Lung (tissue), 12 donors: Measurements from ENCODE around the gene RMC1. TPM values are rescaled to one million over a fixed set of nuclear protein-coding genes. Genes with fewer than 3 reads are reported as not detected.
"Not testable (repeated sequence)": the region's sequence is repeated elsewhere in the genome, so short reads cannot be mapped to it uniquely, and the experiment has no call there.

Experiments used
- ATAC-seq: fragments of 200-7000 bp; cut with Tn5 transposase; one replicate; pipeline ENCODE4 v1.9.1; 2020; ENCODE audit warnings: moderate number of reproducible peaks; ENCODE audit not compliant: insufficient read depth, low FRiP score
- DNase-seq, 3 donors: peaks; one replicate each; pipeline ENCODE4 v3.0.0-alpha.2; 2013 to 2017
- H3K27ac ChIP-seq, 2 donors: one replicate each; pipeline ENCODE4 v1.5.1; 2013; ENCODE audit warnings: mild to moderate bottlenecking in 2 of 2, moderate library complexity in 2 of 2, control low read depth in 1 of 2, inconsistent platforms in 1 of 2, low read depth in 1 of 2, low read length in 1 of 2
- H3K27me3 ChIP-seq, 3 donors: one replicate each; pipeline ENCODE4 v1.5.1; 2013; ENCODE audit warnings: low read length in 2 of 3; ENCODE audit not compliant: control insufficient read depth in 3 of 3, insufficient read depth in 3 of 3
- H3K36me3 ChIP-seq, 4 donors: one replicate each; pipeline ENCODE4 v1.5.1; 2013; ENCODE audit warnings: low read length in 4 of 4, mild to moderate bottlenecking in 1 of 4, moderate library complexity in 1 of 4; ENCODE audit not compliant: control insufficient read depth in 4 of 4, insufficient read depth in 4 of 4
- H3K4me1 ChIP-seq, 5 donors: one replicate each; pipeline ENCODE4 v1.5.1; 2013; ENCODE audit warnings: low read length in 5 of 5, mild to moderate bottlenecking in 2 of 5, moderate library complexity in 1 of 5; ENCODE audit not compliant: control insufficient read depth in 5 of 5, insufficient read depth in 5 of 5
- H3K4me3 ChIP-seq: one replicate; pipeline ENCODE4 v1.5.1; 2013; ENCODE audit warnings: mild to moderate bottlenecking, control low read depth, moderate library complexity
- H3K9ac ChIP-seq, 2 donors: one replicate each; pipeline ENCODE4 v1.5.1; 2013; ENCODE audit warnings: low read length in 2 of 2, control low read depth in 1 of 2; ENCODE audit not compliant: insufficient read depth in 1 of 2
- H3K9me3 ChIP-seq, 4 donors: one replicate each; pipeline ENCODE4 v1.5.1; 2013; ENCODE audit warnings: low read length in 3 of 4, mild to moderate bottlenecking in 1 of 4, moderate library complexity in 1 of 4; ENCODE audit not compliant: control insufficient read depth in 4 of 4, insufficient read depth in 3 of 4
- WGBS, 2 donors: extraction: QIAGEN DNeasy Blood & Tissue Kit; methylation state at CpG; one replicate each; pipeline ENCODE4 v1.1.7; 2013; 5-methylcytosine and 5-hydroxymethylcytosine counted together
- polyA plus RNA-seq, 2 donors: library from polyadenylated mRNA; stranded (reverse); fragments of 200-250 nt; gene quantifications; one replicate each; pipeline ENCODE4 v1.2.1, GENCODE V29; 2013
- total RNA-seq, 2 donors: library from RNA; depleted of rRNA in 1 of 2; stranded (reverse); fragments of >200 nt in 1 of 2; gene quantifications; one replicate each; pipeline ENCODE4 v1.2.1, GENCODE V29; 2014 to 2021
- TF ChIP-seq, protein P1 (sequence below): IDR thresholded peaks from 2 replicates; pipeline ENCODE4 v1.5.1; 2012; ENCODE audit warnings: mild to moderate bottlenecking; ENCODE audit errors: control extremely low read depth, extremely low read depth
- donor health status: control.
- donor health status: control.
- donor health status: Bipolar disorder and iron deficiency.
- donor health status: healthy.
- donor health status: DM: yes; HTN: yes; CAD: no.

RMC1 gene
- total and polyA plus RNA-seq, 4 donors, result 28.2 to 71.3 (median 32.2) TPM

DNA sequence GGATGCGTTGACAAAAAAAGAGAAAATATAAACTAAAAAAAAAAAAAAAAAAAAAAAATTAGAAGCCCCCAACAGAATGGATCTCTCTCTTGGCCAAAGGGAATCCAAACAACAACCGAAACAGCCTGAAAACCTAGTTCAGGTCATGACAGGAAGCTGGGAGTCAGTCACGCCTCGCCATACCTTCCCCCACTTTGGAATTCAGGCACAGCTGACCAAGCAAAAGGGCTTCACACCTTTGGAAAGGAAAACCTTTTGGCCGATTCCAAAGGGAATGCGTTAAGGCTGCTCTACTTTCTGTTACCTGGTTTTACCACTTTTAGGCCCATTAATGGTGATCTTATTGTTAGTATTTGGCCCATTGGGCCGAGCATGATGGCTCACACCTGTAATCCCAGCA is 17.9 kb upstream of the RMC1 start:
- WGBS, 2 donors, result 91 to 97% methylated on average over 7 of the region's 7 CpGs
- H3K9ac ChIP-seq, result no peak overlapping the region
- ATAC-seq, result no peak
- no peaks in the 10 kb centered on the region for H3K9me3 ChIP-seq
- DNase-seq, result no peak
- peaks cover 0 to 15% (median 6%) of the 10 kb centered on the region in 4 donors for H3K36me3 ChIP-seq
- H3K27ac ChIP-seq, result no peak overlapping the region
- TF ChIP-seq, protein P1, sequence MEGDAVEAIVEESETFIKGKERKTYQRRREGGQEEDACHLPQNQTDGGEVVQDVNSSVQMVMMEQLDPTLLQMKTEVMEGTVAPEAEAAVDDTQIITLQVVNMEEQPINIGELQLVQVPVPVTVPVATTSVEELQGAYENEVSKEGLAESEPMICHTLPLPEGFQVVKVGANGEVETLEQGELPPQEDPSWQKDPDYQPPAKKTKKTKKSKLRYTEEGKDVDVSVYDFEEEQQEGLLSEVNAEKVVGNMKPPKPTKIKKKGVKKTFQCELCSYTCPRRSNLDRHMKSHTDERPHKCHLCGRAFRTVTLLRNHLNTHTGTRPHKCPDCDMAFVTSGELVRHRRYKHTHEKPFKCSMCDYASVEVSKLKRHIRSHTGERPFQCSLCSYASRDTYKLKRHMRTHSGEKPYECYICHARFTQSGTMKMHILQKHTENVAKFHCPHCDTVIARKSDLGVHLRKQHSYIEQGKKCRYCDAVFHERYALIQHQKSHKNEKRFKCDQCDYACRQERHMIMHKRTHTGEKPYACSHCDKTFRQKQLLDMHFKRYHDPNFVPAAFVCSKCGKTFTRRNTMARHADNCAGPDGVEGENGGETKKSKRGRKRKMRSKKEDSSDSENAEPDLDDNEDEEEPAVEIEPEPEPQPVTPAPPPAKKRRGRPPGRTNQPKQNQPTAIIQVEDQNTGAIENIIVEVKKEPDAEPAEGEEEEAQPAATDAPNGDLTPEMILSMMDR, result no peak
- no peaks in the 10 kb centered on the region for H3K27me3 ChIP-seq
- H3K4me3 ChIP-seq, result no peak overlapping the region
- H3K4me1 ChIP-seq, result peaks cover 0 to 5% (median 4%) of the 10 kb centered on the region in 5 donors

DNA sequence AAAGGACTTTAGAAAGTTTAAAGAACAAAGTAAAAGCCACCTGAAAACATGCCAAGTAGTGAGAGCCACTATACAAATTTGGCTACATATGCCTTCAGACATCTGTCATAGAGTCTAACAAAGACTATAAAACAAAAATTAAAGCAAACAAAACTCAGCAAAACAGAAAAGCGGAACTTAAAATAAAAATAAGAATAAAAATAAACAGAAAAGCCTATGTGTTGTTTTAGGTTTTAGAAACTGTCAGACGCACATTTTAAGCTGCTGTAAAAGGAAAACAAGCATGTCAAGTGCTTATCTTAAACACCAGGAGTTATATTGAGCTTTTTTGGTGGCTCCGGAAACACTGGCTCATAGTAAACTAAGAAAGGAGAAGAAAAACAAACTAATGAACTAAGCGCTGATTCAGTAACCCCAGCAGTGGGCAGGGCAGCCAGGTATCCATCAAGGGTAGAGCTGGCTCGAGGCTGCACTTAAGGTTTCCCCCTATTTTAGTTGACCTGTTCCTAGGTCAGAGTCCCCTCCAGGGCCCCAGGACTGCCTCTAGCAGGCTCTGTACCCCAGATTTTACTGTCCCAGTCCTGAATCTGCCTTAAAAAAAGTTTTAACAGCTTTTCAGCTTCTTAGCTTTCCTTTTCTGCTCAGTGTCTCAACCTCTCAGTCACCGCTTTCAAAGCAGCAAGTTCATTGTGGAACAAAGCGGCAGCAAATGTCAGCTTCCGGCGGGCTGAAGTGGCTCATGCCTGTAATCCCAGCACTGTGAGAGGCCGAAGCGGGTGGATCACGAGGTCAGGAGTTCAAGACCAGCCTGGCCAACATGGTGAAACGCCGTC is 15.4 kb upstream of the RMC1 start:
- Histone ChIP-seq H3K4me1 (peaks cover 0 to 5% (median 4%) of the 10 kb centered on the region in 5 donors), H3K27ac (peak overlapping the region in 1 of 2 donors; percentile 88), H3K27me3 (no peaks in the 10 kb centered on the region), H3K4me3 (no peak overlapping the region), H3K36me3 (no peaks in the 10 kb centered on the region), H3K9ac (peak overlapping the region in 1 of 2 donors; percentile 38), H3K9me3 (peaks cover 0 to 3% (median 2%) of the 10 kb centered on the region in 4 donors)
- DNase-seq (peak; percentile 43 to 64 (median 60)), ATAC-seq (no peak)
- TF ChIP-seq, protein P1, result no peak
- 9 to 21% methylated on average over 14 of the region's 14 CpGs for WGBS, 2 donors

DNA sequence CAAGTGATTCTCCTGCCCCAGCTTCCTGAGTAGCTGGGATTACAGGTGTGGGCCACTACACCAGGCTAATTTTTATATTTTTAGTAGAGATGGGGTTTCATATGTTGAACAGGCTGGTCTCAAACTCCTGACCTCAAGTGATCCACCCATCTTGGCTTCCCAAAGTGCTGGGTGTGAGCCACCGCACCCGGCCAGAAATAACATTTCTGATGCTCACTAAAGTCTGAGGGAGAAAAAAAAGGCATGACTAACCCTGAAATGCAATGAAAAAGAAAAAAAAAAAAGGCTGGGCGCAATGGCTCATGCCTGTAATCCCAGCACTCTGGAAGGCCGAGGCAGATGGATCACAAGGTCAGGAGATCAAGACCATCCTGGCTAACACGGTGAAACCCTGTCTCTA is 13.7 kb upstream of the RMC1 start:
- not testable (repeated sequence) for H3K4me3 ChIP-seq, ATAC-seq, H3K9me3 ChIP-seq, H3K4me1 ChIP-seq, H3K27me3 ChIP-seq, H3K36me3 ChIP-seq, H3K27ac ChIP-seq, H3K9ac ChIP-seq, DNase-seq
- 91 to 98% methylated on average over 5 of the region's 5 CpGs for WGBS, 2 donors

DNA sequence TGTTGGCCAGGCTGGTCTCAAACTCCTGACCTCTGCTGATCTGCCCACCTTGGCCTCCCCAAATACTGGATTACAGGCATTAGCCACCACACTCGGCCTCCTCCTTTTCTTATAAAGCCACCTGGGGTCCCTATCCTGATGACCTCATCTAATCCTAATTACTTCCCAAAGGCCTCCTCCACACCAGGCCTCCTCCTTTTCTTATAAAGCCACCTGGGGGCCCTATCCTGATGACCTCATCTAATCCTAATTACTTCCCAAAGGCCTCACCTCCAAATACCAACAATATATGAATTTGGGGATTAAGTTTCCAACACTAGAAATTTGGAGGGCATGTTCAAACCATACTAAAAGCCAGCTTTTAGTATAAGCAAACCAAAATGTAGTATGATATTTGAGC is 9.7 kb upstream of the RMC1 start:
- peaks cover 0 to 3% (median 2%) of the 10 kb centered on the region in 4 donors for H3K9me3 ChIP-seq
- WGBS, 2 donors, result 92 to 98% methylated on average over 1 of the region's 1 CpG
- TF ChIP-seq, protein P1, result no peak
- DNase-seq (no peak), ATAC-seq (no peak)
- no peak overlapping the region for H3K9ac ChIP-seq
- no peaks in the 10 kb centered on the region for H3K27me3 ChIP-seq
- H3K4me3 ChIP-seq, result no peak overlapping the region
- peaks cover 0 to 2% (median 0%) of the 10 kb centered on the region in 5 donors for H3K4me1 ChIP-seq
- H3K36me3 ChIP-seq, result no peaks in the 10 kb centered on the region
- H3K27ac ChIP-seq, result no peak overlapping the region
